SIG-M5 (cell line): Measurements from ENCODE around the gene RAP2A.

Experiments
- DNase-seq: peaks from one replicate; lab custom pipeline; 2025; lab: John Stamatoyannopoulos, UW

RAP2A gene

DNA sequence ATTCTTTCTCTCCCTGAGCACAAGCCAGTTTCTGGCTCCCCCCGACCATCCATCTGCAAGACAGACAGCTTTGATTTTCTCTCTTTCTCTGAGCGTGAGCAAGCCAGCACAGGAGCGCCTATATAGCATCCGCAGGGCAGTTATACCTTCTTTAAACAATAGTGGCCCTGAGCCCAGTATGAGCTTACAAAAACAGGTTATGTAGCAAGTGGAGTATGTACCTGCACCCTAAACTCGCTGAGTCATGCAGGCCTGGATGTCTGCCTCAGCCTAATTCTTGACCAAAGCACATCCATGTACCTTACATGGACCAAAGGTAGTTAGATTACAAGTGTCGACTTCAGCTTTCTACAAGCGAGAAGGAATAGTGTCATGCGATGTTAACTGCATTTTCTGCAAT, 61.7 kb downstream of the RAP2A start:
- DNase-seq, result no peak

DNA sequence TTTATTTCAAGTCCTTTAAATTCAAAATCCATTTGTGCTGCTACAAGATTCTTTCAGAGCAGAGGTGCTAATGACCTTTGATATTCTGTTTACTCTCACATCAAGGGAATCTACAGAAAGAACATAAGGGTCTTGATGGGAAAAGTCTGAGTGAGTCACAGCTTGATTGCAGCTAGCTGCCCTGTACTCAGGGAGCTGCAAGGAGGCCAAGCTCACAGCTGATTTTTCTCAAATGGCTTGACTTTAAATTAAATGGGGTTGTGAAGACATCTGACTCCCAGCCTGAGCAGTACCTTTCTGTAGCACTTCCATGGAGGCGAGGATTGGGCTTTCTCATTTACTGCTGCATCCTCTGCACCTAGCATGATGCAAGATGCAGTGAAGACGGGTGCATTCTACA, 62.5 kb downstream of the RAP2A start:
- no peak for DNase-seq

DNA sequence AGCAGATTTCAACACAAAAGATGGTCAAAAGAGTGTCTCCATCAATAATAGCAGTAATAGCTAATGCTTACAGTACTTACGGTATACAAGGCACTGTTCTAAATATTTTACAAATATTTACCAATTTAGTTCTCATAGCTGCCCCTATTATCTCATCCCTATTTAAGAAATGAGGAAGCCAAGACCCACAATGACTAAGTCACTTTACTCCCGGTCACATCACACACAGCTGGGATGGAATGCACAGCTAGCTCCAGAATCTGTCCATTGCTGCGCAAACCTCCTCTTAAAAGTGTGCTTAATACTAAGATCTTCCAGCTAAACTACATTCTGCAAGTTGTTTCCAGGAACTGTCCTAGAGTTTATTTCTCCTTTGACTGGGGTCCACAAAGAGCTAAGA, 63.4 kb downstream of the RAP2A start:
- DNase-seq, result no peak

DNA sequence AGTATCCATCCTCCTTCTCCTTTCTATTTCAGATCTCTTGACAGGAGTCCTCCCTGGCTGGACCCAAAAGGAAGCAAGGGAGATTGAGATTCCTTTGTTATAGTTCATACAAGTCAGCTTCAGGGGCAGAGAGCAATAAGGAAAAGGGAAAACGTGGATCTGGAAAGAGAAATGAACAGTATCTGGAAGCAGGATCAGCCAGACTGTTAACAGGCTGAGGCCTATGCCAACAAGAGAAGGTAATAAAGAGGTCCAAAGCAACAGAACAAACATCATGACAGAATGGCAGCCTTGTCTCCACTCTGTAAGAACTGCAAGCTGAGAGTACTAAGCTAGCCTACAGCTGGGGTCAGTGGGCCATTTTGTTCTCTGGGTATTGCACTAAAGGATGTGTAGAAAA, 64.5 kb downstream of the RAP2A start:
- no peak for DNase-seq

DNA sequence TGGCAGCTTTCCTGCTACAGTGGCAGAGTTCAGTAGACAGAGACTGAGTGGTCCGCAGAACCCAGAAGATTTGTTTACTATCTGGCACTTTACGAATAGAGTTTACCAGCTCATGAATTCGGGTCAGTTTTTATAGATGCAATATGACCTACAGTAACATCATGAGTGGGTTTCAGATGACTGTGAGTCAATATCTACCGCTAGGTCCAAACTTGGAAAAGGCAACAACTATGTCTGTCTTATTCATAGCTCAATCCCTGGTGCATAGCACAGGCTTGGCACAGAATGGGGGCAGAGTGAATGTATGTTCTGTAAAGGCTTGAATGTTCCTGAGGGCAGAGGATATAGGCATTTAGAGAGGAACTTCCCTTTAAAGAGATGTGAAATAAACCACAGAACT, 65.2 kb downstream of the RAP2A start:
- DNase-seq, result no peak

DNA sequence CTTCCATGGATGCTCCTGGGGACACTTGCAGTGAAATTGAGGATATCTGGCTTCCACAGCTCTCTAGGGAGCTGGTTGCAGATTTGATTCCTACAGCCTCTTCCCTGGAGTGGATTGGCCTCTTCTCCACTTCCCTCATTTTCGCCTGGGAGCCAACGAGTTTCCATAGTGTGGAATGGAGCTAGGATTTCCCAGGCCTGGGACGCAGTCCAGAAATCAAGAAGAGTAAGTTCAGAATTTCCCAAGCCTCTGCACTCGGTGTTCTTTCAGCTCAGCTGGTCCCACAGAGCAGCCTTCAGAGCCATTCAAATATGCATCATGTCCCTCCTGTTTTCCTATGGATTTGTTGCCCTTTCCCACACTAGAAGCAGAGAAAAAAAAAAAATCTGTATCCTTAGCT, 68.2 kb downstream of the RAP2A start:
- no peak for DNase-seq

DNA sequence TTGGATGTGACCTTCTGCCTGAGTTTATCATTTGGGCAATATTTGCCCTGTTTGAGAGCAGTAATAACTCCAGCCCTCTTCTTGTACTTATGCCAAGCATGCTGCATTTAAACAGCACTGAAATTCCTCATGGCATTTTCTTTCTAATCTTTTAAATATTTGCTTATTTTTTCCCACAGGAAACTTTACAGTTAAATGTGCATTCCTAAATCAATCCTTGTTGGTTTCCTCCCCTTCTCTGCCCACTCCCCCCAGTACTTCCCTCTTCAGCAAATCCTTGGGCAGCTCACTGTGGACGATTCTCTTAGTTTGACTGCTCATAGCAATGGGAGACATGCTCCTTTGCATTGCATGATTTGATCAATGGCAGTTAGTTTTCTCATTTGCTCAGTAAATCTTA, 68.7 kb downstream of the RAP2A start:
- no peak for DNase-seq

DNA sequence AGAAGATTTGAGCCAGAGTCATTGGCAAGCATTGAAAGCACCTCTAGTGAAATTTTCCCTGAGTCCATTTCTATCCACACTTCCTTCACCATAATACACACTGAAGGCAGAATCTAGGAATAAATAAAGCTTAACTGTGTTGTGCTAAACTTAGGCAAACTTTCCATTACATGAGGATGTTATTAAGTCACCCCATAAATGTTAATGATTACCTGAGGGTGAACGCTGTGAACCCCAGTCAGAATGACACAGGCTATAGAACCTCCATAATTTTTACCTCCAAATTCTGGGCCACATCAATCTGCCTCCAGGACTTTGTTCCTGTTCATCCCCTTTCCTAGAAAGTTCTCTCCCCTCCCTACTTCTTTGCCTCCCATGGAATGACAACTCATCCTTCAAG, 71.0 kb downstream of the RAP2A start:
- no peak for DNase-seq

DNA sequence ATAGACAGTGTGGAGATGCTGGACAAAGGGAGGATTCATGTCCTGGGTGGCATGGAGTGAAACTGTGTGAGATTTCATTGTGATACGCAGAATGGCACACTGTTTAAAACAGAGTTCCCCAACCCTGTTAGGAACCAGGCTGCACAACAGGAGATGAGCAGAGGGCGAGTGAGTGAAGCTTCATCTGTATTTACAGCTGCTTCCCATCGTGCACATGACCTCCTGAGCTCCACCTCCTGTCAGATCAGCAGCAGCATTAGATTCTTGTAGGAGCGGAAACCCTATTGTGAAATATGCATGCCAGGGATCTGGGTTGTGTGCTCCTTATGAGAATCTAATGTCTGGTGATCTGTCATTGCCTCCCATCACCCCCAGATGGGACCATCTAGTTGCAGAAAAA, 72.5 kb downstream of the RAP2A start:
- DNase-seq, result no peak

DNA sequence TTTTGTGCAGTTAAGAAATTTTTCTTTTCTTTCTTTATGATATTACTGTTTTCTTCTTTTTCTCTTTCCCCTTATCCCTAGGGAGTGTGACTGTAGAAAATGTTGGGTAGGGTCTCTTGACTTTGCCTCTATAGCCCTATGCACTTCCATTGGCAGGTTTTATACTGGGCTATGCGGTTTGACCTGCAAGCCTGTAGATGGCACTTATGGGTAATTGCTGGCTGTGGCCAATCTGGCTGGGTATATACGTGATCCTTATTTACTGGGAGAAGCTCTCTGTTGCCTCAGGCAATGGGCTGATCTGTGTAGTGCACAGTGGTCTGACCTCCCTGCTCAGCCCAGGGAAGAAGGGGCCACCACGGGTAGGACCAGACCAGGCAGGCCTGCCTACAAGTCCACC, 78.8 kb downstream of the RAP2A start:
- no peak for DNase-seq

DNA sequence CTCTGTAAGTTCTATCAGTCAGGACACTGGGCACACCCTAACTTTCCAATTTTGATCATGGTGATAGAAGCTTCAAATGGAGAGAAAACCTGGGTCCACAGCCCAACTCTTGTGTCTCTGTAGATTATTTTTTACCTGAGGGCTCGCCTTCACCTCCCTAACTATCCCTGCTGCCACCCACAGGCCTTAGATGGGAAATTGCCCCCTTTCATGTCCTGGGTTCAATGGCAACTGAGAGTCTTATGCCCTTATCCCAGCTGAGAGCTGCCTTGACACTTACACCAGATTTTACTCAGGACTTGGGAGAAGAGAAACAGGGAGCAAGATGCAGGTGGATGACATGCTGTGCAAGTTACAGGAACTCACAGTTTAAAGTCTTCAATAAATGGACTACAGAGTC, 81.7 kb downstream of the RAP2A start:
- DNase-seq, result no peak

DNA sequence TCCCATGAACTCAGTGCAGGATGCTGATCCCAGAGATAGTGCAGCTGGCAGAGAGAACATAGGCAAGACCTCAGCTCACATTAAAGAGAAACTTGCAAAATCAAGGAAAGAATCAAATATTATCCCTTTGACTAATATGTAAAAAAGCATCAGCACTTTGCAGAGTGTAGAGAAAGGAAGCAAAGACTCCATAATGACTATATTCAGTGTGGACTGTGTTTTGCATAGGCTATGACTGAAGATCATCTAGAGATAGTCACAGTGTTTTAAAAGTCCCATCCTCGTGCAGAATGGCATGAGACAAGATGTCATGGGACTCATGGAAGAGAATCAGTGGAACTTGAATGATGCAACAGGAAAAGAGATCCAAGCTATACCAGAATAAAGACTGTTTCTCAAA, 84.0 kb downstream of the RAP2A start:
- no peak for DNase-seq
